EL (cell line): ENCODE measurements around the gene ATXN2.

Source experiments
- DNase-seq: peaks from one replicate; pipeline ENCODE4 v3.0.0-alpha.2; 2016

Gene ATXN2

GRCh38 chr12:111450676-111451075, 148.4 kb downstream of the ATXN2 start:
- no peak for DNase-seq

GRCh38 chr12:111448846-111449790, 150.0 kb downstream of the ATXN2 start:
- DNase-seq, result no peak

- DNase-seq, result no peak
These were observed 150.8 kb downstream of the ATXN2 start for GRCh38 chr12:111448266-111448830.

- DNase-seq, result no peak
These were observed 151.4 kb downstream of the ATXN2 start for GRCh38 chr12:111447571-111448265.

- DNase-seq, result no peak
These were observed 152.2 kb downstream of the ATXN2 start for GRCh38 chr12:111446631-111447570.

GRCh38 chr12:111445726-111446581, 153.2 kb downstream of the ATXN2 start:
- DNase-seq, result peak; percentile 54

GRCh38 chr12:111444925-111445725, 154.0 kb downstream of the ATXN2 start:
- no peak for DNase-seq

GRCh38 chr12:111444314-111444924, 154.7 kb downstream of the ATXN2 start:
- no peak for DNase-seq

GRCh38 chr12:111443586-111443985, 155.5 kb downstream of the ATXN2 start:
- peak; percentile 50 for DNase-seq

- DNase-seq, result no peak
These were observed 156.0 kb downstream of the ATXN2 start for GRCh38 chr12:111443086-111443485.

GRCh38 chr12:111442301-111443045, 156.6 kb downstream of the ATXN2 start:
- DNase-seq, result no peak

- no peak for DNase-seq
These were observed 157.8 kb downstream of the ATXN2 start for GRCh38 chr12:111441107-111441928.

GRCh38 chr12:111440631-111441030, 158.5 kb downstream of the ATXN2 start:
- DNase-seq, result no peak

- DNase-seq, result no peak
These were observed 159.0 kb downstream of the ATXN2 start for GRCh38 chr12:111440152-111440551.

GRCh38 chr12:111439657-111440151, 159.4 kb downstream of the ATXN2 start:
- DNase-seq, result no peak

- DNase-seq, result peak; percentile 65
These were observed 160.6 kb downstream of the ATXN2 start for GRCh38 chr12:111438481-111438880.

GRCh38 chr12:111437816-111438454, 161.2 kb downstream of the ATXN2 start:
- DNase-seq, result peak; percentile 92

GRCh38 chr12:111436811-111437210, 162.3 kb downstream of the ATXN2 start:
- no peak for DNase-seq
